Measurements from ENCODE around the gene EMP3.

The EMP3 gene

DNA sequence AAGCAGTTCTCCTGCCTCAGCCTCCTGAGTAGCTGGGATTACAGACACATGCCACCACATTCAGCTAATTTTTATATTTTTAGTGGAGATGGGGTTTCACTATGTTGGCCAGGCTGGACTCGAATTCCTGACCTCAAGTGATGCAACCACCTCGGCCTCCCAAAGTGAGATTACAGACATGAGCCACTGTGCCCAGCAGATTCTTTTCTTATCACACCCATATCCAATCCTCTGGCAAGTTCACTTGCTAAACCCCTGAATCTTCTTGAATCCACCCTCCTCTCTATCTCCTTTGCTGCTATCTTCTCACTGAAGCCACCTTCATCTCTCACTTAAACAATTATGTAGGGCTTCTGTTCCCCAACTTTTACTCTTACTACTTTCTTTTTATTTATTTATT lies 20.8 kb downstream of the EMP3 start:
- H3K36me3 ChIP-seq (ENCODE audit: low read depth): no peaks in the 10 kb centered on the region
- no peaks in the 10 kb centered on the region for H3K9me3 ChIP-seq (ENCODE audit: severe bottlenecking)
- no peaks in the 10 kb centered on the region for H3K27me3 ChIP-seq (ENCODE audit: insufficient read depth, poor library complexity, severe bottlenecking)
- TF ChIP-seq, protein P1, sequence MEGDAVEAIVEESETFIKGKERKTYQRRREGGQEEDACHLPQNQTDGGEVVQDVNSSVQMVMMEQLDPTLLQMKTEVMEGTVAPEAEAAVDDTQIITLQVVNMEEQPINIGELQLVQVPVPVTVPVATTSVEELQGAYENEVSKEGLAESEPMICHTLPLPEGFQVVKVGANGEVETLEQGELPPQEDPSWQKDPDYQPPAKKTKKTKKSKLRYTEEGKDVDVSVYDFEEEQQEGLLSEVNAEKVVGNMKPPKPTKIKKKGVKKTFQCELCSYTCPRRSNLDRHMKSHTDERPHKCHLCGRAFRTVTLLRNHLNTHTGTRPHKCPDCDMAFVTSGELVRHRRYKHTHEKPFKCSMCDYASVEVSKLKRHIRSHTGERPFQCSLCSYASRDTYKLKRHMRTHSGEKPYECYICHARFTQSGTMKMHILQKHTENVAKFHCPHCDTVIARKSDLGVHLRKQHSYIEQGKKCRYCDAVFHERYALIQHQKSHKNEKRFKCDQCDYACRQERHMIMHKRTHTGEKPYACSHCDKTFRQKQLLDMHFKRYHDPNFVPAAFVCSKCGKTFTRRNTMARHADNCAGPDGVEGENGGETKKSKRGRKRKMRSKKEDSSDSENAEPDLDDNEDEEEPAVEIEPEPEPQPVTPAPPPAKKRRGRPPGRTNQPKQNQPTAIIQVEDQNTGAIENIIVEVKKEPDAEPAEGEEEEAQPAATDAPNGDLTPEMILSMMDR (IDR thresholded peaks at IDR 0.05; ENCODE audit: poor library complexity, severe bottlenecking): no peak
- H3K27ac ChIP-seq (ENCODE audit: poor library complexity, severe bottlenecking): no peak overlapping the region
- H3K4me3 ChIP-seq (ENCODE audit: severe bottlenecking): no peak overlapping the region
- DNase-seq (ENCODE audit: low spot score) (no peak), ATAC-seq (ENCODE audit: low read depth) (no peak)
- no peaks in the 10 kb centered on the region for H3K4me1 ChIP-seq (ENCODE audit: insufficient read depth, poor library complexity, severe bottlenecking)

DNA sequence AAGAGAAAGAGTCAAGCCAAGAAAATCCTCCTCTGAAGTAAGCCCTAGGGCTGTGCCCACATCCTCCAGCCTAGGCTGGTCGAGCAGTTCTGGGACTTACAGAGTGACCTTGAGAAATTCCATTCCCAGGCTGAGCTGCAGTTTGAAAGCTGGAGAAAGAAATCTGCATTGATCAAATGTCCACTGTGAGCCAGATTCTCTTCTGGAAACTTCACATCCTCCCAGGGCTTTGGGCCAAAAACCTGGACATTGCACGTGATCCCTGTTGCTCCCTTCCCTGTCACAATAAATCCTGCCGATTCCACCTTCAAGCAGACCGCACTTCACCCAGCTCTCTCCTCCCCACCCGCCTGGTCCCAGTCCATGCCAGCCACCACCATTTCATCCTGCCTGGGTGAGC lies 22.7 kb downstream of the EMP3 start:
- Histone ChIP-seq H3K27me3 (ENCODE audit: insufficient read depth, poor library complexity, severe bottlenecking) (no peaks in the 10 kb centered on the region), H3K27ac (ENCODE audit: poor library complexity, severe bottlenecking) (no peak overlapping the region), H3K4me1 (ENCODE audit: insufficient read depth, poor library complexity, severe bottlenecking) (no peaks in the 10 kb centered on the region), H3K9me3 (ENCODE audit: severe bottlenecking) (no peaks in the 10 kb centered on the region), H3K36me3 (ENCODE audit: low read depth) (no peaks in the 10 kb centered on the region), H3K4me3 (ENCODE audit: severe bottlenecking) (no peak overlapping the region)
- no peak for DNase-seq (ENCODE audit: low spot score)
- no peak for ATAC-seq (ENCODE audit: low read depth)
- TF ChIP-seq, protein P1 (IDR thresholded peaks at IDR 0.05; ENCODE audit: poor library complexity, severe bottlenecking): no peak

DNA sequence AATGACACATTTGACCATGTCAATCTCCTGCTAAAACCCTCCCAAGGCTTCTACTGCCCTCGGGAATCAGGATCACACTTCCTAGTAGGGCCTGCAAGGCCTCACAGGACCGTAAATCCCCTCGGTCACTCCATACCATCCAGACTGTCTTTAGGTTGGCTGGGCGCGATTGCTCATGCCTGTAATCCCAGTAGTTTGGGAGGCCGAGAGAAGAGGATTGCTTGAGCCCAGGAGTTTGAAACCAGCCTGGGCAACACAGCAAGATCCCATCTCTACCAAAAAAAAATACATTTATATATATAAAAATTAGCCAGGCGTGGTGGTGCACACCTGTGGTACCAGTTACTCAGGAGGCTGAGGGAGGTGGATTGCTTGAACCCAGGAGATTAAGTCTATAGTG lies 23.4 kb downstream of the EMP3 start:
- Histone ChIP-seq H3K4me3 (ENCODE audit: severe bottlenecking) (no peak overlapping the region), H3K27me3 (ENCODE audit: insufficient read depth, poor library complexity, severe bottlenecking) (no peaks in the 10 kb centered on the region), H3K36me3 (ENCODE audit: low read depth) (no peaks in the 10 kb centered on the region), H3K4me1 (ENCODE audit: insufficient read depth, poor library complexity, severe bottlenecking) (no peaks in the 10 kb centered on the region), H3K27ac (ENCODE audit: poor library complexity, severe bottlenecking) (no peak overlapping the region), H3K9me3 (ENCODE audit: severe bottlenecking) (no peaks in the 10 kb centered on the region)
- TF ChIP-seq, protein P1 (IDR thresholded peaks at IDR 0.05; ENCODE audit: poor library complexity, severe bottlenecking): no peak
- DNase-seq (ENCODE audit: low spot score) (no peak), ATAC-seq (ENCODE audit: low read depth) (no peak)

DNA sequence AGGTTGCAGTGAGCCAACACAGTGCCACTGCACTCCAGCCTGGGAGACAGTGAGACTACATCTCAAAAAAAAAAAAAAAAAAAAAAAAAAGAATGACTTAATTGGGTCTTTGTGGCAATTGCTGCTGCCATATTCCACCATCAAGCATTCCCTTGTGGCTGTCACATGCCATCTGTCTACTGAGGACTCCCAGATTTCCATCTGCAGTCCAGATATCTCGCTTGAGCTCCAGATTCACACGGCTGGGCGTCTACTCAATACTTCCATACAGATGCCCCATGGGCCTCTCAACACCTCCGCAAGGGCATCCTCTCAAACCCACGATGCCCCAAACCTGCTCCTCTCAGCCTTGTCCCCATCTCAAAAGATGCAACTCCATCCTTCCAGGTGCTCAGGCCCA lies 25.5 kb downstream of the EMP3 start:
- DNase-seq (ENCODE audit: low spot score): no peak
- Histone ChIP-seq H3K27me3 (ENCODE audit: insufficient read depth, poor library complexity, severe bottlenecking) (no peaks in the 10 kb centered on the region), H3K4me3 (ENCODE audit: severe bottlenecking) (no peak overlapping the region), H3K27ac (ENCODE audit: poor library complexity, severe bottlenecking) (no peak overlapping the region), H3K9me3 (ENCODE audit: severe bottlenecking) (no peaks in the 10 kb centered on the region), H3K4me1 (ENCODE audit: insufficient read depth, poor library complexity, severe bottlenecking) (no peaks in the 10 kb centered on the region), H3K36me3 (ENCODE audit: low read depth) (no peaks in the 10 kb centered on the region)
- no peak for ATAC-seq (ENCODE audit: low read depth)
- TF ChIP-seq, protein P1 (IDR thresholded peaks at IDR 0.05; ENCODE audit: poor library complexity, severe bottlenecking): no peak

DNA sequence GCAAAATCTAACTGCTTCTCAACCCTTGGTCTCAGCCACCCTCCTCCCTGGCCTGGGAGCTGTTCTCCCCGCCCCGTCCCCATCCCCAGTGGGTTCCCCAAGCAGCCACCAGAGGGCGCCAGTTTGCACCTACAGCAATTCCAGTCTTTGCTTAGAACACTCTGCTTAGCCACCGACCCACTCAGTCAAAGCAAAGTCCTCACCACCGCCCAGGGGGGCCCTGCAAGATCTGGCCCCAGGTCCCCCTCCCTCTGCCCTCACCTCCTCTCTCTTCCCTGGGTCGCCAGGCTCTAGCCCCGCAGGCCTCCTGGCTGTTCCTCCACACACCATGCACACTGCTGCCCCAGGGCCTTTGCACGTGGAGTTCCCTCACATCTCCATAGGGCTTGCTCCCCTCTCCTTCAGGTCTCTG lies 26.0 kb downstream of the EMP3 start:
- H3K4me3 ChIP-seq (ENCODE audit: severe bottlenecking): no peak overlapping the region
- H3K27ac ChIP-seq (ENCODE audit: poor library complexity, severe bottlenecking): no peak overlapping the region
- ATAC-seq (ENCODE audit: low read depth) (peak; percentile 60), DNase-seq (ENCODE audit: low spot score) (no peak)
- H3K36me3 ChIP-seq (ENCODE audit: low read depth): no peaks in the 10 kb centered on the region
- no peaks in the 10 kb centered on the region for H3K9me3 ChIP-seq (ENCODE audit: severe bottlenecking)
- no peaks in the 10 kb centered on the region for H3K4me1 ChIP-seq (ENCODE audit: insufficient read depth, poor library complexity, severe bottlenecking)
- TF ChIP-seq, protein P1 (IDR thresholded peaks at IDR 0.05; ENCODE audit: poor library complexity, severe bottlenecking): peak; percentile 75
- no peaks in the 10 kb centered on the region for H3K27me3 ChIP-seq (ENCODE audit: insufficient read depth, poor library complexity, severe bottlenecking)
